Measurements from ENCODE around the gene PINK1. TPM values are rescaled to one million over a fixed set of nuclear protein-coding genes. Genes with fewer than 3 reads are reported as not detected.

The PINK1 gene
- total RNA-seq, 1 experiment from 2014 or later: 17.0 TPM

GRCh38 chr1:20684050-20684620, 50.9 kb downstream of the PINK1 start:
- H3K79me1 ChIP-seq (ENCODE audit: insufficient read depth, low read depth, low read length, poor library complexity, severe bottlenecking): no peaks in the 10 kb centered on the region
- no peak overlapping the region for H4K5ac ChIP-seq (ENCODE audit: insufficient read length, low read depth, low read length)
- no peak overlapping the region for H2BK5ac ChIP-seq (ENCODE audit: insufficient read length, low read length)
- no peaks in the 10 kb centered on the region for H3K23me2 ChIP-seq (ENCODE audit: insufficient read length, low read depth, low read length, poor library complexity, severe bottlenecking)
- H3K27me3 ChIP-seq (ENCODE audit: insufficient read depth, low read length): no peaks in the 10 kb centered on the region
- H2BK12ac ChIP-seq (ENCODE audit: insufficient read length, low read depth, low read length): no peak overlapping the region
- no peak overlapping the region for H2AK5ac ChIP-seq (ENCODE audit: insufficient read length, low read length)
- no peak for TF ChIP-seq CTCF (conservative IDR thresholded peaks at IDR 0.05)
- H2BK20ac ChIP-seq (ENCODE audit: low read depth, low read length, poor library complexity, severe bottlenecking): no peak overlapping the region
- no peaks in the 10 kb centered on the region for H3K9me3 ChIP-seq (ENCODE audit: control insufficient read depth, low read depth, low read length)
- no peak overlapping the region for H4K8ac ChIP-seq (replicated peaks; ENCODE audit: insufficient read length, low read depth, low read length)
- H3K4me1 Mint-ChIP-seq: peaks cover 3% of the 10 kb centered on the region in 2 experiments; a peak in 2 of 4 replicates
- H3K27me3 Mint-ChIP-seq (ENCODE audit: low read depth): no peaks in the 10 kb centered on the region; the same call in 1 of the 2 replicates
- H3K79me2 ChIP-seq (ENCODE audit: insufficient read depth, low read length): no peaks in the 10 kb centered on the region
- no peak overlapping the region for H3K56ac ChIP-seq (ENCODE audit: insufficient read length, low read depth, low read length)
- H3K4me1 ChIP-seq (ENCODE audit: insufficient read depth, low read length): no peaks in the 10 kb centered on the region
- no peak overlapping the region for H4K91ac ChIP-seq (ENCODE audit: insufficient read length, low read depth, low read length)
- peaks cover 0 to 23% (median 8%) of the 10 kb centered on the region in 3 experiments; a peak in 6 of 7 replicates for H3K36me3 Mint-ChIP-seq (ENCODE audit: insufficient read depth in 1 of 3, low read depth in 3 of 3)
- H2BK120ac ChIP-seq (ENCODE audit: low read depth, low read length, poor library complexity, severe bottlenecking): no peak overlapping the region
- H3K9ac ChIP-seq (ENCODE audit: extremely low read depth, insufficient read length, low read length): no peak overlapping the region
- DNase-seq: no peak
- H4K20me1 ChIP-seq (ENCODE audit: control insufficient read depth, insufficient read depth, insufficient read length): no peaks in the 10 kb centered on the region
- H2BK15ac ChIP-seq (ENCODE audit: low read depth, low read length): no peak overlapping the region
- H3K27ac Mint-ChIP-seq: no peak overlapping the region; a peak in 1 of 7 replicates
- H3K23ac ChIP-seq (ENCODE audit: insufficient read length, low read depth, low read length): no peak overlapping the region
- no peak overlapping the region for H2AFZ ChIP-seq (ENCODE audit: low read length)
- no peak overlapping the region for H3K18ac ChIP-seq (ENCODE audit: insufficient read length, low read depth, low read length)
- H3K4ac ChIP-seq (ENCODE audit: low read depth, low read length): no peak overlapping the region
- no peak overlapping the region for H3K27ac ChIP-seq (ENCODE audit: insufficient read length, low read depth, low read length)
- H3K4me2 ChIP-seq (ENCODE audit: insufficient read depth, insufficient read length, low read length): no peak overlapping the region
- no CpG with 5 or more reads among the region's 13 CpGs for WGBS (ENCODE audit: extremely low coverage, insufficient read length, low lambda C conversion rate)
- no peak overlapping the region for H3K4me3 Mint-ChIP-seq
- H3T11ph ChIP-seq (ENCODE audit: low read length): no peak overlapping the region
- no peak overlapping the region for H3K14ac ChIP-seq (ENCODE audit: insufficient read depth, low read length)
- H3K9me3 Mint-ChIP-seq: no peaks in the 10 kb centered on the region
